Esophagus squamous epithelium (tissue), 4 donors: ENCODE data around the gene VAMP1.

Experiments used
- POLR2A ChIP-seq, 4 donors: fragments of 450-650 bp; IDR thresholded peaks; one replicate each; pipeline ENCODE4 v1.6.1; 2017; ENCODE audit warnings: antibody characterized with exemption in 4 of 4, mild to moderate bottlenecking in 4 of 4, moderate library complexity in 3 of 4
- TF ChIP-seq, protein P1 (sequence below), 6 experiments: fragments of 450-650 bp in 4 of 6; fragments of 200-600 bp in 2 of 6; sonication (generic) in 2 of 6; IDR thresholded peaks; one replicate each; pipeline ENCODE4 v1.5.1; 2016 to 2019; ENCODE audit warnings: antibody characterized with exemption in 6 of 6, mild to moderate bottlenecking in 4 of 6, moderate library complexity in 4 of 6

- TF ChIP-seq, protein P1, sequence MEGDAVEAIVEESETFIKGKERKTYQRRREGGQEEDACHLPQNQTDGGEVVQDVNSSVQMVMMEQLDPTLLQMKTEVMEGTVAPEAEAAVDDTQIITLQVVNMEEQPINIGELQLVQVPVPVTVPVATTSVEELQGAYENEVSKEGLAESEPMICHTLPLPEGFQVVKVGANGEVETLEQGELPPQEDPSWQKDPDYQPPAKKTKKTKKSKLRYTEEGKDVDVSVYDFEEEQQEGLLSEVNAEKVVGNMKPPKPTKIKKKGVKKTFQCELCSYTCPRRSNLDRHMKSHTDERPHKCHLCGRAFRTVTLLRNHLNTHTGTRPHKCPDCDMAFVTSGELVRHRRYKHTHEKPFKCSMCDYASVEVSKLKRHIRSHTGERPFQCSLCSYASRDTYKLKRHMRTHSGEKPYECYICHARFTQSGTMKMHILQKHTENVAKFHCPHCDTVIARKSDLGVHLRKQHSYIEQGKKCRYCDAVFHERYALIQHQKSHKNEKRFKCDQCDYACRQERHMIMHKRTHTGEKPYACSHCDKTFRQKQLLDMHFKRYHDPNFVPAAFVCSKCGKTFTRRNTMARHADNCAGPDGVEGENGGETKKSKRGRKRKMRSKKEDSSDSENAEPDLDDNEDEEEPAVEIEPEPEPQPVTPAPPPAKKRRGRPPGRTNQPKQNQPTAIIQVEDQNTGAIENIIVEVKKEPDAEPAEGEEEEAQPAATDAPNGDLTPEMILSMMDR (IDR thresholded peaks at IDR 0.05), result peak in 1 of 6 experiments; percentile 4
- TF ChIP-seq POLR2A (IDR thresholded peaks at IDR 0.05), result peak in 2 of 4 donors; percentile 35 to 65
These were observed 18.9 kb downstream of the VAMP1 start, which contains the start of gene TAPBPL for GRCh38 chr12:6451348-6452244.
